ENCODE results near the gene CDC123.

Gene CDC123

GRCh38 chr10:12252882-12253546, 57.0 kb downstream of the CDC123 start:
- Histone ChIP-seq H2AFZ (ENCODE audit: low read depth, low read length) (no peak overlapping the region), H3K4me2 (ENCODE audit: low read length) (peak overlapping the region; percentile 25), H4K20me1 (ENCODE audit: insufficient read depth, low read length) (no peaks in the 10 kb centered on the region), H3K4me1 (ENCODE audit: low read length) (peaks cover 3% of the 10 kb centered on the region; the same call in 1 of the 2 replicates), H3K79me2 (ENCODE audit: low read length) (no peaks in the 10 kb centered on the region), H3K4me3 (ENCODE audit: low read length) (no peak overlapping the region), H3K9me3 (ENCODE audit: insufficient read depth, low read length) (no peaks in the 10 kb centered on the region), H3K27me3 (ENCODE audit: low read depth, low read length) (no peaks in the 10 kb centered on the region), H3K9ac (ENCODE audit: low read length) (no peak overlapping the region), H3K27ac (ENCODE audit: low read length) (no peak overlapping the region), H3K36me3 (replicated peaks; ENCODE audit: low read depth, low read length) (peaks cover 8% of the 10 kb centered on the region)
- TF ChIP-seq CTCF (IDR thresholded peaks at IDR 0.05; ENCODE audit: low read depth, low read length) (peak; percentile 57), EZH2phosphoT487 (IDR thresholded peaks at IDR 0.05; ENCODE audit: low read depth) (no peak)

GRCh38 chr10:12255048-12255447, 59.1 kb downstream of the CDC123 start:
- Histone ChIP-seq H3K79me2 (ENCODE audit: low read length) (no peaks in the 10 kb centered on the region), H2AFZ (ENCODE audit: low read depth, low read length) (no peak overlapping the region), H3K4me3 (ENCODE audit: low read length) (no peak overlapping the region), H4K20me1 (ENCODE audit: insufficient read depth, low read length) (no peaks in the 10 kb centered on the region), H3K4me2 (ENCODE audit: low read length) (no peak overlapping the region), H3K4me1 (ENCODE audit: low read length) (peaks cover 3% of the 10 kb centered on the region; the same call in 1 of the 2 replicates), H3K36me3 (replicated peaks; ENCODE audit: low read depth, low read length) (peaks cover 3% of the 10 kb centered on the region), H3K27me3 (ENCODE audit: low read depth, low read length) (no peaks in the 10 kb centered on the region), H3K9me3 (ENCODE audit: insufficient read depth, low read length) (no peaks in the 10 kb centered on the region), H3K27ac (ENCODE audit: low read length) (no peak overlapping the region), H3K9ac (ENCODE audit: low read length) (no peak overlapping the region)
- TF ChIP-seq EZH2phosphoT487 (IDR thresholded peaks at IDR 0.05; ENCODE audit: low read depth), result no peak
- TF ChIP-seq CTCF (IDR thresholded peaks at IDR 0.05; ENCODE audit: low read depth, low read length), result no peak

- Histone ChIP-seq H3K27ac (ENCODE audit: low read length) (no peak overlapping the region), H3K9ac (ENCODE audit: low read length) (no peak overlapping the region), H3K79me2 (ENCODE audit: low read length) (no peaks in the 10 kb centered on the region), H3K4me1 (ENCODE audit: low read length) (peaks cover 13% of the 10 kb centered on the region), H3K27me3 (ENCODE audit: low read depth, low read length) (no peaks in the 10 kb centered on the region), H3K9me3 (ENCODE audit: insufficient read depth, low read length) (no peaks in the 10 kb centered on the region), H3K36me3 (replicated peaks; ENCODE audit: low read depth, low read length) (peaks cover 2% of the 10 kb centered on the region), H4K20me1 (ENCODE audit: insufficient read depth, low read length) (no peaks in the 10 kb centered on the region), H3K4me2 (ENCODE audit: low read length) (no peak overlapping the region), H3K4me3 (ENCODE audit: low read length) (no peak overlapping the region), H2AFZ (ENCODE audit: low read depth, low read length) (no peak overlapping the region)
- TF ChIP-seq EZH2phosphoT487 (IDR thresholded peaks at IDR 0.05; ENCODE audit: low read depth), result no peak
- TF ChIP-seq CTCF (IDR thresholded peaks at IDR 0.05; ENCODE audit: low read depth, low read length), result no peak
Measured at GRCh38 chr10:12259988-12260387, 64.0 kb downstream of the CDC123 start.

- peaks cover 25% of the 10 kb centered on the region for H3K4me1 ChIP-seq (ENCODE audit: low read length)
- H3K79me2 ChIP-seq (ENCODE audit: low read length), result no peaks in the 10 kb centered on the region
- TF ChIP-seq CTCF (IDR thresholded peaks at IDR 0.05; ENCODE audit: low read depth, low read length) (no peak), EZH2phosphoT487 (IDR thresholded peaks at IDR 0.05; ENCODE audit: low read depth) (no peak)
- H3K36me3 ChIP-seq (replicated peaks; ENCODE audit: low read depth, low read length), result peaks cover 2% of the 10 kb centered on the region
- no peaks in the 10 kb centered on the region for H4K20me1 ChIP-seq (ENCODE audit: insufficient read depth, low read length)
- H3K27ac ChIP-seq (ENCODE audit: low read length), result no peak overlapping the region
- H2AFZ ChIP-seq (ENCODE audit: low read depth, low read length), result no peak overlapping the region
- no peak overlapping the region for H3K9ac ChIP-seq (ENCODE audit: low read length)
- H3K27me3 ChIP-seq (ENCODE audit: low read depth, low read length), result no peaks in the 10 kb centered on the region
- H3K9me3 ChIP-seq (ENCODE audit: insufficient read depth, low read length), result no peaks in the 10 kb centered on the region
- no peak overlapping the region for H3K4me3 ChIP-seq (ENCODE audit: low read length)
- H3K4me2 ChIP-seq (ENCODE audit: low read length), result no peak overlapping the region
Measured at GRCh38 chr10:12262278-12262981, 66.4 kb downstream of the CDC123 start.

All from OCI-LY3 (cell line).